GM18511 (cell line): ENCODE measurements around the gene SUPV3L1.
"Not testable (repeated sequence)": the region's sequence is repeated elsewhere in the genome, so short reads cannot be mapped to it uniquely, and the experiment has no call there.

Source experiments
- ATAC-seq: cut with Tn5 transposase; IDR thresholded peaks from one replicate; pipeline ENCODE4 v1.9.1; 2021; ENCODE audit warnings: mild to moderate bottlenecking, moderate library complexity; ENCODE audit not compliant: unreplicated experiment

Gene SUPV3L1

GRCh38 chr10:69179743-69180524 is at the start of gene SUPV3L1:
Gene SUPV3L1, plus strand, starts transcription at chr10:69180234. Its CDS starts 58 bp downstream, at chr10:69180292.
- peak; percentile 90 for ATAC-seq

GRCh38 chr10:69130251-69130650 is 49.8 kb upstream of the SUPV3L1 start:
- ATAC-seq = no peak

- no peak for ATAC-seq
These were observed 40.1 kb upstream of the SUPV3L1 start for GRCh38 chr10:69139961-69140360.

GRCh38 chr10:69141304-69141703 is 38.7 kb upstream of the SUPV3L1 start:
- no peak for ATAC-seq

- ATAC-seq = not testable (repeated sequence)
These were observed 38.0 kb upstream of the SUPV3L1 start for GRCh38 chr10:69142074-69142473.

- ATAC-seq = no peak
These were observed 37.1 kb upstream of the SUPV3L1 start for GRCh38 chr10:69142983-69143382.

GRCh38 chr10:69145329-69145728 is 34.7 kb upstream of the SUPV3L1 start:
- ATAC-seq = no peak

GRCh38 chr10:69145864-69146263 is 34.2 kb upstream of the SUPV3L1 start:
- no peak for ATAC-seq

- no peak for ATAC-seq
These were observed 33.3 kb upstream of the SUPV3L1 start for GRCh38 chr10:69146759-69147158.

GRCh38 chr10:69151984-69152383 is 28.1 kb upstream of the SUPV3L1 start:
- ATAC-seq = no peak

- ATAC-seq = no peak
These were observed 26.8 kb upstream of the SUPV3L1 start for GRCh38 chr10:69153227-69153626.

- ATAC-seq = no peak
These were observed 19.2 kb upstream of the SUPV3L1 start for GRCh38 chr10:69160809-69161241.

GRCh38 chr10:69168493-69168892 is 11.5 kb upstream of the SUPV3L1 start:
- no peak for ATAC-seq

GRCh38 chr10:69172241-69172982 is 7.6 kb upstream of the SUPV3L1 start:
- ATAC-seq = peak; percentile 69

GRCh38 chr10:69175326-69175725 is 4.7 kb upstream of the SUPV3L1 start:
- ATAC-seq = not testable (repeated sequence)

GRCh38 chr10:69176823-69177222 is 3.2 kb upstream of the SUPV3L1 start:
- no peak for ATAC-seq

- ATAC-seq = peak; percentile 36
These were observed 818 bp upstream of the SUPV3L1 start for GRCh38 chr10:69179089-69179742.

GRCh38 chr10:69180525-69181204 is 631 bp downstream of the SUPV3L1 start:
- ATAC-seq = no peak

GRCh38 chr10:69181433-69181832 is 1.4 kb downstream of the SUPV3L1 start:
- ATAC-seq = no peak

- ATAC-seq = no peak
These were observed 2.0 kb downstream of the SUPV3L1 start for GRCh38 chr10:69182005-69182404.

- ATAC-seq = no peak
These were observed 6.5 kb downstream of the SUPV3L1 start for GRCh38 chr10:69186524-69186923.
